Measurements from ENCODE around the gene CDH4.

CDH4 gene

GRCh38 chr20:61671559-61671958 is 419.5 kb downstream of the CDH4 start:
- no peak for DNase-seq (ENCODE audit: low spot score)

- no peak for DNase-seq (ENCODE audit: low spot score)
Measured at GRCh38 chr20:61673152-61673847, 421.2 kb downstream of the CDH4 start.

GRCh38 chr20:61674121-61674520 is 422.1 kb downstream of the CDH4 start:
- no peak for DNase-seq (ENCODE audit: low spot score)

- no peak for DNase-seq (ENCODE audit: low spot score)
Measured at GRCh38 chr20:61674688-61675087, 422.6 kb downstream of the CDH4 start.

DNA sequence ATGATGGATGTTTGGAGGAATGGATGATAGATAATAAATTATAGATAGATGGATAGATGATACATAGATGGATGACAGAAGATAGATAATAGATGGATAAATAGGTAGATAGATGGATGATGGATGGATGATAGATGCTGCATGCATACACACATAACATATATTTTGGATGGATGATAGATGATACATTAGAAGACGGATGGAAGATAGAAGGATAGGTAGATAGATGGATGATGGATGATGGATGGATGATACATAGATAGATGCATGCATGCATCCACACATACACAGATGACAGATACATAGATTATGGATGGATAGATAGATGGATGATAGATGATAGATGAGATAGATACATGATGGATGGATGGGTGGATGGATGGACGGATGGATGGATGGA is 425.9 kb downstream of the CDH4 start:
- DNase-seq (ENCODE audit: low spot score), result no peak

- no peak for DNase-seq (ENCODE audit: low spot score)
Measured at GRCh38 chr20:61678437-61678836, 426.4 kb downstream of the CDH4 start.

GRCh38 chr20:61679473-61679872 is 427.4 kb downstream of the CDH4 start:
- DNase-seq (ENCODE audit: low spot score), result no peak

- no peak for DNase-seq (ENCODE audit: low spot score)
Measured at GRCh38 chr20:61680096-61680495, 428.0 kb downstream of the CDH4 start.

GRCh38 chr20:61682114-61682995 is 430.3 kb downstream of the CDH4 start:
- DNase-seq (ENCODE audit: low spot score), result no peak

DNA sequence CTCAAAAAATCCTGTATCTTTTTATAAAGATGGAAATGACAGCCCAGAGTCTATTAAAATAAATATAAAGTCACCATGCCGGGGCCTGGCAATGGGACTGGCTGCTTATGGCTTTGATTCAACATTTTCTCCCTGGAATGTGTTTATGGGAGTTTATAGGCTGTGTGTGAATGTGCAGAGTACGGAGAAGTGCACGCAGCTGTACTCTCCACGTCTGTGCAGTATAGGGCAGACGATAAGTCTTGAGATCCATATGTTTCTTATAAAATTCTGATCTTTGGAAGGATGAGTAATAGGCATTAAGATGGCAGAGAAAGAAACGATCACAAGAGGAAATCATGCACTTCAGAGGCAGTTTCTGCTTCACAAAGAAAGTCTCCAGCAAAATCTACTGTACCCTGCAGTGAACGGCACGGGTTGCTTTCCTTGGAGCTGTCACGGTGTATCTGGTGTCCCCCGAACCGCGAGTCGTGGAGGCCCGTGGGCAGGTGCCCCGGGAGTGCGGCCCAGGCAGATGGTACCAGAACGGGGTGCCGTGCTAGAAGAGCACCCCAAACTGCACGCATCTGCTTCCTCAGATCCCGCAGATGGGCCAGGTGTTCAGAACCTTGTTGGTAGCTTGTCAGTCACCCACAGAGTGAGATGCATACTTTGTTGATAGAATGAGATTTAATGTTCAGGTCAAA is 431.1 kb downstream of the CDH4 start:
- DNase-seq (ENCODE audit: low spot score), result no peak

DNA sequence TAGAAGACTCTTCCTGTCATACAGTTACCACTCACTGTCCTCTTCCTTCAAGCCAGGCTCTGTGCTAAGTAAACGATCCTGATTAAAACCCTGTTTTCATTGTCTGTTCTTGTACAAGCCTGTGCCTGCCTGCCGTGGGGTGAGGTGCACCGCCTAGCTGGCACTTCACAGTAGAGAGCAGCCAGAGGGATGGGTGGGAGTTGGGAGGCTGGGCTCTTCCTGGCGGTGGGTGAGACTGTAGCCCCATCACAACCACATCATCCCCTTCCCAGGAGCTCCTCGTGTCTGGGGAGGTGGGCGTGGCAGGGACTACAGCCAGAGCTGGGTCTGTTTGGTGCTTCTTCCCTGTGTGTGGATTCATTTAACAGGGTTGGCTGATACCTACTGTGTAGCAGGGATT is 431.7 kb downstream of the CDH4 start:
- no peak for DNase-seq (ENCODE audit: low spot score)

DNA sequence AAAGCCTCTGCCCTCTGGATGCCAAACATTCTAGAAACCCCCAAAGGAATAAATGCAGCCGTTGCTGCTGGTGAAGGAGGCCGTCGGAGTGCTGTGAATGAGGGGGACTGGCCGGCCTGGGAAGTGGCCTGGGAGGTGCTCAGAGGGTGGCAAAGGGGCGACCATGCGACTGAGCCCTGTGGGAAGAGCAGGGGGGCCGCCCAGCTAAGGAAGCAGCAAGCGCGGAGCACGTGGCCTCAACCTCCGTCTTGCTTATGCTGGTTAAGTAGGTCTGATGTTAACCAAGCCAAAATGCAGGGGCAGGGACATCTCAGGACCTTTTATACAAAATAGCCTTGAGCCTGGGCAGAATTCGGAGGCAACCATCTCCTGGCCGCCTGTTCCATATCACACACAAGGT is 432.1 kb downstream of the CDH4 start:
- no peak for DNase-seq (ENCODE audit: low spot score)

DNA sequence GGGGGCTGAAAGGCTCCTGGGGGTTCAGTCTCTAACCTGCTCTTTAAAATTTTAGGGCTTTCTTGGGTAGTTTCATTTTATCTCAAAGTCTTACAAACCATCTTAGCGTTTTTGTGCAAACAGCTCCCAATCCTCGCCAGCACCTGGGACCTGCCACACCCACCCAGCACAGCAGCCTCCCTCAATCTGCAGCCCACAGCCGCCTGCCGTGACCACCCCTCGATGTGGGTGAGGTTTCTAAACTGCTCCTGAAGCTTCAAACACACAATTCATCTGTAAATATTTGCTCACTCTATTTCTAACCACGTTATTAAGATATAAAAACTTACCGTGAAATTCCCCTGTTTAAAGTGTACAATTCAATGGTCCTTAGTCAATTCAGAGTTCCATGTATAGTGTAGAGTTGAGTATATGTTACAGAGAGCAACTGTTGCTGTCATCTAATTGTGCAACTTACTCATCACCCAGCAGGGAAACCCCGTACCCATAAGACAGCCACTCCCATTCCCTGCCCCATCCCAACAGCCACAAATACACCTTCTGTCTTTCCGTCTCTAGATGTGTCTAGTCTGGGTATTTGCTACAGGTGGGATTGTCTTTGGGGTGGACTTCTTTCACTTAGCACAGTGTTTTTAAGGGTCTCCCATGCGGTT is 432.6 kb downstream of the CDH4 start:
- DNase-seq (ENCODE audit: low spot score), result no peak

GRCh38 chr20:61685462-61685861 is 433.4 kb downstream of the CDH4 start:
- DNase-seq (ENCODE audit: low spot score), result no peak

- DNase-seq (ENCODE audit: low spot score), result no peak
Measured at GRCh38 chr20:61686051-61686936, 434.2 kb downstream of the CDH4 start.

GRCh38 chr20:61688411-61688810 is 436.4 kb downstream of the CDH4 start:
- DNase-seq (ENCODE audit: low spot score), result no peak

DNA sequence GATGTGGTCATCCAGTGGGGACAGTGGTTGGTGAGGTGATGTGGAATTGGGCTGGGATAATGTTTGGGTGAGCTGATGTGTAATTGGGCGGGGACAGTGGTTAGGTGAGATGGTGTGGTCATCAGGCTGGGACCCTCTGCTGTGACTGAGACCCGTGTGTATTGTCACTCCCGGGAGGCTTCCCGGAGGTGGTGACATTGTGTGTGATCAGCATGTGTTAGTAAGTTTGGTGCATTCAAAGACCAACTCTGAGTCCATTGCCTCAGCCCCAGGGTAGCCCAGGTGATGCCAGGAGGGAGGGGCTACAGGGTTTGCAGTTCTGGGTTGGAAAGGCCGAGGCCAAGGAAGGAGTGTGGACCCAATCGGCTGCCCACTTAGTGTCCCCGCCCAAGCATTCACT is 438.1 kb downstream of the CDH4 start:
- no peak for DNase-seq (ENCODE audit: low spot score)

- no peak for DNase-seq (ENCODE audit: low spot score)
Measured at GRCh38 chr20:61690993-61691838, 439.2 kb downstream of the CDH4 start.

GRCh38 chr20:61691978-61692377 is 439.9 kb downstream of the CDH4 start:
- DNase-seq (ENCODE audit: low spot score), result no peak

GRCh38 chr20:61692479-61692878 is 440.4 kb downstream of the CDH4 start:
- DNase-seq (ENCODE audit: low spot score), result no peak
